Measurements from ENCODE around the gene TTC16. TPM values are rescaled to one million over a fixed set of nuclear protein-coding genes. Genes with fewer than 3 reads are reported as not detected.

Gene TTC16
- total and polyA plus RNA-seq, 4 donors, result 0.02 to 0.08 TPM; not detected in 2

DNA sequence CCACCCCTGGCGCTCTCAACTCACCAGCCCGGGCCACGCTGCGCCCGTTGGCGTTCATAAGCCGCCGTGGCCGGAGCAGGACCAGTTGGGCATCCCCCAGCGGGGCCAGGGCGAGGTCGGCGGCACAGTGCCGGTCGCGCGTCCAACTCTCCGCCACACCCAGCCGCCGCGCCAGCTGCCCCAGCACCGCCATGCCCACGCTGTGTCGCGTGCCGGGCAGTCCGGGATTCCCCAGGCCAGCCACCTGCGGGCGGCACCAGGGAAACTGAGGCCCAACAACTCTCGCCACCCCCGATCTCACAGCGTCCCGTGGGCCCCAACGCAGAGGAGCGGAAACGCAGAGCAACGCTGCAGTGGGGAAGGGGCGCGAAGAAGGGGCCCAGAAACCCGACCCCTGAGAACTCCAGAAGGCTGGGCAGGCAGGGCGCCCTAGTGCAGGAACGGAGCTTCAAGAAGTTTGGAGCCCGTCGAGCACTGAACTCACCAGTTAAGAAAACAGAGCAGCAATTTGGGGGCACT is 869 bp upstream of the TTC16 start:
- no peak for DNase-seq (ENCODE audit: low spot score)
- H3K9me3 ChIP-seq (ENCODE audit: control insufficient read depth in 4 of 4, low read length in 3 of 4), result no peaks in the 10 kb centered on the region
- H3K27me3 ChIP-seq (ENCODE audit: control insufficient read depth in 4 of 4, insufficient read depth in 4 of 4, low read length in 3 of 4), result no peaks in the 10 kb centered on the region
- peak overlapping the region in 1 of 2 donors; percentile 72 for H3K27ac ChIP-seq (ENCODE audit: low read depth in 1 of 2, low read length in 2 of 2)
- WGBS, result under 1% methylated on average over 44 of the region's 44 CpGs
- no peaks in the 10 kb centered on the region for H3K36me3 ChIP-seq (ENCODE audit: control insufficient read depth in 4 of 4, insufficient read depth in 3 of 4, low read depth in 1 of 4, low read length in 3 of 4)
- peak overlapping the region in 1 of 2 donors; percentile 16 for H3K9ac ChIP-seq (ENCODE audit: low read depth in 1 of 2, low read length in 2 of 2)
- peaks cover 4 to 12% (median 8%) of the 10 kb centered on the region in 4 donors for H3K4me1 ChIP-seq (ENCODE audit: control insufficient read depth in 4 of 4, insufficient read depth in 4 of 4, low read length in 3 of 4)
- H3K4me3 ChIP-seq (ENCODE audit: low read depth in 1 of 3, low read length in 3 of 3), result peak overlapping the region; percentile 71 to 86 (median 78)
- TF ChIP-seq SP1 (IDR thresholded peaks at IDR 0.05), result no peak
- no peak for TF ChIP-seq NR2F2 (IDR thresholded peaks at IDR 0.05)
- TF ChIP-seq, protein P1, sequence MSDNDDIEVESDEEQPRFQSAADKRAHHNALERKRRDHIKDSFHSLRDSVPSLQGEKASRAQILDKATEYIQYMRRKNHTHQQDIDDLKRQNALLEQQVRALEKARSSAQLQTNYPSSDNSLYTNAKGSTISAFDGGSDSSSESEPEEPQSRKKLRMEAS (IDR thresholded peaks at IDR 0.05), result no peak
- TF ChIP-seq, protein P2, sequence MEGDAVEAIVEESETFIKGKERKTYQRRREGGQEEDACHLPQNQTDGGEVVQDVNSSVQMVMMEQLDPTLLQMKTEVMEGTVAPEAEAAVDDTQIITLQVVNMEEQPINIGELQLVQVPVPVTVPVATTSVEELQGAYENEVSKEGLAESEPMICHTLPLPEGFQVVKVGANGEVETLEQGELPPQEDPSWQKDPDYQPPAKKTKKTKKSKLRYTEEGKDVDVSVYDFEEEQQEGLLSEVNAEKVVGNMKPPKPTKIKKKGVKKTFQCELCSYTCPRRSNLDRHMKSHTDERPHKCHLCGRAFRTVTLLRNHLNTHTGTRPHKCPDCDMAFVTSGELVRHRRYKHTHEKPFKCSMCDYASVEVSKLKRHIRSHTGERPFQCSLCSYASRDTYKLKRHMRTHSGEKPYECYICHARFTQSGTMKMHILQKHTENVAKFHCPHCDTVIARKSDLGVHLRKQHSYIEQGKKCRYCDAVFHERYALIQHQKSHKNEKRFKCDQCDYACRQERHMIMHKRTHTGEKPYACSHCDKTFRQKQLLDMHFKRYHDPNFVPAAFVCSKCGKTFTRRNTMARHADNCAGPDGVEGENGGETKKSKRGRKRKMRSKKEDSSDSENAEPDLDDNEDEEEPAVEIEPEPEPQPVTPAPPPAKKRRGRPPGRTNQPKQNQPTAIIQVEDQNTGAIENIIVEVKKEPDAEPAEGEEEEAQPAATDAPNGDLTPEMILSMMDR (IDR thresholded peaks at IDR 0.05; ENCODE audit: low read depth, low read length, missing input control), result no peak
- TF ChIP-seq, protein P3, sequence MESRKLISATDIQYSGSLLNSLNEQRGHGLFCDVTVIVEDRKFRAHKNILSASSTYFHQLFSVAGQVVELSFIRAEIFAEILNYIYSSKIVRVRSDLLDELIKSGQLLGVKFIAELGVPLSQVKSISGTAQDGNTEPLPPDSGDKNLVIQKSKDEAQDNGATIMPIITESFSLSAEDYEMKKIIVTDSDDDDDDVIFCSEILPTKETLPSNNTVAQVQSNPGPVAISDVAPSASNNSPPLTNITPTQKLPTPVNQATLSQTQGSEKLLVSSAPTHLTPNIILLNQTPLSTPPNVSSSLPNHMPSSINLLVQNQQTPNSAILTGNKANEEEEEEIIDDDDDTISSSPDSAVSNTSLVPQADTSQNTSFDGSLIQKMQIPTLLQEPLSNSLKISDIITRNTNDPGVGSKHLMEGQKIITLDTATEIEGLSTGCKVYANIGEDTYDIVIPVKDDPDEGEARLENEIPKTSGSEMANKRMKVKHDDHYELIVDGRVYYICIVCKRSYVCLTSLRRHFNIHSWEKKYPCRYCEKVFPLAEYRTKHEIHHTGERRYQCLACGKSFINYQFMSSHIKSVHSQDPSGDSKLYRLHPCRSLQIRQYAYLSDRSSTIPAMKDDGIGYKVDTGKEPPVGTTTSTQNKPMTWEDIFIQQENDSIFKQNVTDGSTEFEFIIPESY (IDR thresholded peaks at IDR 0.05), result no peak
- no peak for TF ChIP-seq RAD21 (IDR thresholded peaks at IDR 0.05)
- TF ChIP-seq YY1 (IDR thresholded peaks at IDR 0.05), result no peak
- no peak for TF ChIP-seq HNF4A (conservative IDR thresholded peaks at IDR 0.05)
- no peak for TF ChIP-seq HNF4G (IDR thresholded peaks at IDR 0.05)
- no peak for TF ChIP-seq JUND (IDR thresholded peaks at IDR 0.05)
- no peak for TF ChIP-seq GABPA (IDR thresholded peaks at IDR 0.05 in 1 of 2, conservative IDR thresholded peaks at IDR 0.05 in 1 of 2)

DNA sequence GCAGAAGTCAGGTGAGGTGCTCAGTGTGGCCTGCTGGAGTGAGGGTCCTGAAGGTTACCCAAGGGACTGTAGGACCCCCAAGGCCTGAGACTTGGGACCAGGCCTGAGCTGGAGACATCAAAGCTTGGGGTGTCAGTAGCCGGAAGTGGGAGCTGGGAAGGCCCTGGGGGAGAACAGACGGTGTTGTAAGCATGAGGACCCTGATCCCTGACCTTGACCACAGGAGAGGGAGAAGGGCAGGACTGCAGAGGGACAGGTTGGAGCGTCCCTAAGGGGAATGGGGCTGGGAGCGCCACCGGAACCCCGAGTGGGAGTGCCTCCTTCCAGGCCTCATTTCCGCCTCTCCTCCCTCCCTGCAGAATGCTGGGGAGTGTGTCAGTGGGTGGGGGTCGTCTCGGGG is 533 bp downstream of the TTC16 start:
- H3K9me3 ChIP-seq (ENCODE audit: control insufficient read depth in 4 of 4, low read length in 3 of 4), result no peaks in the 10 kb centered on the region
- no peak for TF ChIP-seq FOXA2 (IDR thresholded peaks at IDR 0.05)
- TF ChIP-seq, protein P4, sequence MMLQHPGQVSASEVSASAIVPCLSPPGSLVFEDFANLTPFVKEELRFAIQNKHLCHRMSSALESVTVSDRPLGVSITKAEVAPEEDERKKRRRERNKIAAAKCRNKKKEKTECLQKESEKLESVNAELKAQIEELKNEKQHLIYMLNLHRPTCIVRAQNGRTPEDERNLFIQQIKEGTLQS (IDR thresholded peaks at IDR 0.05), result no peak
- TF ChIP-seq RXRA (IDR thresholded peaks at IDR 0.05), result no peak
- H3K9ac ChIP-seq (ENCODE audit: low read depth in 1 of 2, low read length in 2 of 2), result no peak overlapping the region
- 87% methylated on average over 9 of the region's 9 CpGs for WGBS
- no peaks in the 10 kb centered on the region for H3K27me3 ChIP-seq (ENCODE audit: control insufficient read depth in 4 of 4, insufficient read depth in 4 of 4, low read length in 3 of 4)
- H3K4me3 ChIP-seq (ENCODE audit: low read depth in 1 of 3, low read length in 3 of 3), result no peak overlapping the region
- H3K4me1 ChIP-seq (ENCODE audit: control insufficient read depth in 4 of 4, insufficient read depth in 4 of 4, low read length in 3 of 4), result peaks cover 4 to 12% (median 8%) of the 10 kb centered on the region in 4 donors
- no peak overlapping the region for H3K27ac ChIP-seq (ENCODE audit: low read depth in 1 of 2, low read length in 2 of 2)
- no peak for DNase-seq (ENCODE audit: low spot score)
- H3K36me3 ChIP-seq (ENCODE audit: control insufficient read depth in 4 of 4, insufficient read depth in 3 of 4, low read depth in 1 of 4, low read length in 3 of 4), result no peaks in the 10 kb centered on the region

DNA sequence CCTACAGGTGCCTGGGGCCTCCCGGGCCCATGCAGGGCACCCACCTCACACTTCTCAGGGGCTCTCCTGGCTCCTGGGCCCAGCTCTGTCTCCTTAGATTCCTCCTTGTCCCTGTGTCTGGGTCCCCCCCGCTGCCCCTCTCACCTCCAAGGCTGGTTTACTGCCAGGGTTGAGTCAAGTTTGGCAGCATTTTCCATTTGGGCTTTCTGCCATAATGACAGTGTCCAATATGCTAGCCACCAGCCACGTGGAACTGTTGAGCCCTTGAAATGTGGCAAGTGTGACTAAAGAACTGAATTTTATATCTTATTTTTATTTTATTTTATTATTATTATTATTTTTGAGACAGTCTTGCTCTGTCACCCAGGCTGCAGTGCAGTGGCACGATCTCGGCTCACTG is 1.9 kb downstream of the TTC16 start:
- Histone ChIP-seq H3K36me3 (ENCODE audit: control insufficient read depth in 4 of 4, insufficient read depth in 3 of 4, low read depth in 1 of 4, low read length in 3 of 4) (no peaks in the 10 kb centered on the region), H3K4me1 (ENCODE audit: control insufficient read depth in 4 of 4, insufficient read depth in 4 of 4, low read length in 3 of 4) (peaks cover 4 to 12% (median 8%) of the 10 kb centered on the region in 4 donors), H3K9ac (ENCODE audit: low read depth in 1 of 2, low read length in 2 of 2) (no peak overlapping the region), H3K27me3 (ENCODE audit: control insufficient read depth in 4 of 4, insufficient read depth in 4 of 4, low read length in 3 of 4) (no peaks in the 10 kb centered on the region), H3K27ac (ENCODE audit: low read depth in 1 of 2, low read length in 2 of 2) (no peak overlapping the region), H3K4me3 (ENCODE audit: low read depth in 1 of 3, low read length in 3 of 3) (no peak overlapping the region), H3K9me3 (ENCODE audit: control insufficient read depth in 4 of 4, low read length in 3 of 4) (no peaks in the 10 kb centered on the region)
- TF ChIP-seq HNF4G (IDR thresholded peaks at IDR 0.05), result no peak
- no peak for TF ChIP-seq JUND (IDR thresholded peaks at IDR 0.05)
- TF ChIP-seq RXRA (IDR thresholded peaks at IDR 0.05), result no peak
- no peak for TF ChIP-seq FOXA1 (IDR thresholded peaks at IDR 0.05)
- TF ChIP-seq, protein P1 (IDR thresholded peaks at IDR 0.05), result no peak
- no peak for TF ChIP-seq TAF1 (conservative IDR thresholded peaks at IDR 0.05)
- TF ChIP-seq, protein P3 (IDR thresholded peaks at IDR 0.05), result no peak
- TF ChIP-seq, protein P2 (IDR thresholded peaks at IDR 0.05; ENCODE audit: low read depth, low read length, missing input control), result no peak
- no peak for TF ChIP-seq EGR1 (IDR thresholded peaks at IDR 0.05; ENCODE audit: low read depth in 2 of 2)
- no peak for TF ChIP-seq HNF4A (conservative IDR thresholded peaks at IDR 0.05)
- TF ChIP-seq, protein P4 (IDR thresholded peaks at IDR 0.05), result no peak
- WGBS, result 75% methylated on average over 5 of the region's 5 CpGs
- DNase-seq (ENCODE audit: low spot score), result no peak
